A549 (cell line): ENCODE data around the gene ECE1.

Experiments used
- CTCF ChIP-seq: fragments of >200 bp; sonication (Bioruptor Twin); formaldehyde crosslinking; IDR thresholded peaks from 3 replicates; pipeline ENCODE4 v1.5.1; 2016
- MYC ChIP-seq: IDR thresholded peaks from 2 replicates; pipeline ENCODE4 v1.6.1; 2012; ENCODE audit warnings: mild to moderate bottlenecking, inconsistent platforms, low read length, improper control_type of control experiment, borderline replicate concordance

GRCh38 chr1:21307663-21308305, 17.5 kb upstream of the ECE1 start:
- TF ChIP-seq MYC: no peak
- TF ChIP-seq CTCF: no peak
